H1 (cell line): Measurements from ENCODE around the gene ARHGAP21.

ENCODE experiments used
- CTCF ChIP-seq, 3 experiments: IDR thresholded peaks; 1 replicate in 2 of 3; 2 replicates in 1 of 3; pipeline versions ENCODE4 v1.5.1 to v1.6.1; 2011; ENCODE audit warnings: low read length in 3 of 3, mild to moderate bottlenecking in 3 of 3, inconsistent platforms in 2 of 3, low read depth in 1 of 3, moderate library complexity in 1 of 3; ENCODE audit not compliant: insufficient read depth in 1 of 3; ENCODE audit errors: control extremely low read depth in 1 of 3
- JUN ChIP-seq: IDR thresholded peaks from 2 replicates; pipeline ENCODE4 v1.6.1; 2011; ENCODE audit warnings: low read depth, mild to moderate bottlenecking, improper control_type of control experiment, low read length
- POLR2A ChIP-seq, 2 experiments: IDR thresholded peaks; 1 replicate in 1 of 2; 2 replicates in 1 of 2; pipeline ENCODE4 v1.6.1; 2011; ENCODE audit warnings: low read depth in 2 of 2, low read length in 2 of 2, mild to moderate bottlenecking in 2 of 2; ENCODE audit errors: control extremely low read depth in 1 of 2
- POLR2AphosphoS5 ChIP-seq: IDR thresholded peaks from 2 replicates; pipeline ENCODE4 v1.6.1; 2011; ENCODE audit warnings: low read depth, low read length
- RAD21 ChIP-seq, 2 experiments: IDR thresholded peaks in 1 of 2; conservative IDR thresholded peaks in 1 of 2; 2 replicates each; pipeline ENCODE4 v1.6.1; 2011; ENCODE audit warnings: low read depth in 2 of 2, low read length in 2 of 2, improper control_type of control experiment in 1 of 2, inconsistent platforms in 1 of 2, mild to moderate bottlenecking in 1 of 2, moderate library complexity in 1 of 2
- TAF7 ChIP-seq: optimal IDR thresholded peaks from 2 replicates; pipeline ENCODE3; 2011; ENCODE audit warnings: low read depth, mild to moderate bottlenecking, inconsistent platforms, low read length, moderate library complexity, borderline replicate concordance

GRCh38 chr10:24570658-24571426 is 152.8 kb downstream of the ARHGAP21 start:
- TF ChIP-seq TAF7 (no peak), POLR2AphosphoS5 (no peak), CTCF (IDR thresholded peaks at IDR 0.05; ENCODE audit: control extremely low read depth in 1 of 3, insufficient read depth in 1 of 3, low read depth in 1 of 3, low read length in 3 of 3) (no peak), POLR2A (IDR thresholded peaks at IDR 0.05; ENCODE audit: control extremely low read depth in 1 of 2, low read depth in 2 of 2, low read length in 2 of 2) (no peak), JUN (no peak), RAD21 (IDR thresholded peaks at IDR 0.05 in 1 of 2, conservative IDR thresholded peaks at IDR 0.05 in 1 of 2; ENCODE audit: low read depth in 2 of 2, low read length in 2 of 2) (no peak)
